K562 (cell line): Measurements from ENCODE around the gene KLHDC7B. TPM values are rescaled to one million over a fixed set of nuclear protein-coding genes. Genes with fewer than 3 reads are reported as not detected.
A peak's percentile ranks its signal among the peaks of the same experiment; 100 is the strongest.

Source experiments
- ELF2 ChIP-seq: fragments of 250-450 bp; sonication (Bioruptor Pico); IDR thresholded peaks from 2 replicates; pipeline ENCODE4 v1.5.0; 2021; ENCODE audit warnings: mild to moderate bottlenecking
- EWSR1 ChIP-seq: fragments of 450-650 bp; IDR thresholded peaks from 2 replicates; pipeline ENCODE4 v1.6.1; 2018; ENCODE audit warnings: borderline replicate concordance, mild to moderate bottlenecking, low read depth, moderate library complexity; ENCODE audit not compliant: partially characterized antibody
- FOXA1 ChIP-seq: fragments of 450-650 bp; IDR thresholded peaks from 2 replicates; pipeline ENCODE4 v1.6.1; 2016; ENCODE audit warnings: mild to moderate bottlenecking, borderline replicate concordance
- HMG20A ChIP-seq: fragments of 450-650 bp; formaldehyde crosslinking; conservative IDR thresholded peaks from 2 replicates; pipeline ENCODE4 v1.4.0; 2020; ENCODE audit warnings: mild to moderate bottlenecking, mixed read lengths
- MAZ ChIP-seq, 2 experiments: fragments of 450-650 bp in 1 of 2; sonication (generic) in 1 of 2; formaldehyde crosslinking; IDR thresholded peaks in 1 of 2; conservative IDR thresholded peaks in 1 of 2; 2 replicates each; pipeline versions ENCODE4 v1.4.0 to v1.5.0; 2020; ENCODE audit warnings: mild to moderate bottlenecking in 1 of 2, missing genetic modification reagents in 1 of 2
- PHF20 ChIP-seq: fragments of 450-650 bp; IDR thresholded peaks from 2 replicates; pipeline ENCODE4 v1.6.1; 2018; ENCODE audit not compliant: partially characterized antibody
- RBBP5 ChIP-seq: fragments of 200-600 bp; sonication (generic); IDR thresholded peaks from 2 replicates; pipeline ENCODE4 v1.6.1; 2012; ENCODE audit warnings: borderline replicate concordance, mild to moderate bottlenecking, low read length, control low read depth, inconsistent platforms; ENCODE audit not compliant: insufficient read depth, poor library complexity, severe bottlenecking
- RBFOX2 ChIP-seq: fragments of 200-400 bp; formaldehyde crosslinking; IDR thresholded peaks from 2 replicates; pipeline ENCODE4 v1.6.1; 2017; ENCODE audit warnings: low read depth, mild to moderate bottlenecking, low read length, moderate library complexity
- SMAD4 ChIP-seq: fragments of 250-450 bp; sonication (Bioruptor Pico); conservative IDR thresholded peaks from 2 replicates; pipeline ENCODE4 v1.8.0; 2021; ENCODE audit warnings: inconsistent platforms, mild to moderate bottlenecking, moderate library complexity
- TOE1 ChIP-seq, 2 experiments: fragments of 450-650 bp in 1 of 2; sonication (generic) in 1 of 2; formaldehyde crosslinking in 1 of 2; IDR thresholded peaks; 2 replicates each; pipeline versions ENCODE4 v1.7.1 to v1.8.0; 2016 to 2022; ENCODE audit warnings: borderline replicate concordance in 2 of 2, mild to moderate bottlenecking in 2 of 2, antibody characterized with exemption in 1 of 2, inconsistent platforms in 1 of 2, low read depth in 1 of 2, missing genetic modification reagents in 1 of 2, moderate library complexity in 1 of 2
- YY1 ChIP-seq, 3 experiments: IDR thresholded peaks; 2 replicates each; pipeline ENCODE4 v1.6.1; 2011; ENCODE audit warnings: low read length in 2 of 3, mild to moderate bottlenecking in 2 of 3, moderate library complexity in 2 of 3, borderline replicate concordance in 1 of 3, control low read depth in 1 of 3, low read depth in 1 of 3; ENCODE audit not compliant: insufficient read depth in 3 of 3, insufficient replicate concordance in 2 of 3, control insufficient read depth in 1 of 3, insufficient read length in 1 of 3; ENCODE audit errors: extremely low read depth in 1 of 3
- ZBTB17 ChIP-seq: fragments of 450-650 bp; formaldehyde crosslinking; IDR thresholded peaks from 2 replicates; pipeline ENCODE4 v1.4.0; 2020; ENCODE audit warnings: mild to moderate bottlenecking
- ZNF586 ChIP-seq: fragments of 450-650 bp; formaldehyde crosslinking; conservative IDR thresholded peaks from 2 replicates; pipeline ENCODE4 v1.4.0; 2020; ENCODE audit warnings: mild to moderate bottlenecking, moderate library complexity
- ZNF589 ChIP-seq: fragments of 200-800 bp; sonication (Bioruptor generic); IDR thresholded peaks from 2 replicates; pipeline ENCODE4 v1.6.1; 2016; ENCODE audit warnings: low read depth, missing genetic modification characterization, missing compliant biosample characterization
- ZNF717 ChIP-seq: fragments of 250-450 bp; sonication (Bioruptor Pico); IDR thresholded peaks from 2 replicates; pipeline ENCODE4 v1.5.0; 2021
- ZNF75A ChIP-seq: fragments of 450-650 bp; formaldehyde crosslinking; IDR thresholded peaks from 2 replicates; pipeline ENCODE4 v1.4.0; 2020; ENCODE audit warnings: mild to moderate bottlenecking
- ZNF785 ChIP-seq: fragments of 250-450 bp; sonication (Bioruptor Pico); IDR thresholded peaks from 2 replicates; pipeline ENCODE4 v1.4.0; 2020; ENCODE audit warnings: mild to moderate bottlenecking
- polyA plus RNA-seq, 8 experiments: library from polyadenylated mRNA; depleted of rRNA in 4 of 8; stranded (reverse) in 5 of 8; unstranded in 3 of 8; fragments of >200 nt; fragmentation: Nextera tagmentation in 2 of 8; fragmentation: Illumina TruSeq in 1 of 8; extraction: Ambion mirVana in 2 of 8; extraction: Trizol in 1 of 8; gene quantifications; 2 replicates each; pipeline versions ENCODE4 v1.2.1 to v1.2.3, GENCODE V29; 2011 to 2014; ENCODE audit warnings: inconsistent platforms in 1 of 8, missing spikeins in 1 of 8
- total RNA-seq, 7 experiments: library from RNA; depleted of rRNA in 6 of 7; stranded (reverse); fragments of >200 nt in 6 of 7; fragmentation: Illumina TruSeq in 2 of 7; extraction: Trizol in 2 of 7; gene quantifications; 2 replicates each; pipeline versions ENCODE4 v1.2.1 to v1.2.3, GENCODE V29; 2011 to 2021; ENCODE audit warnings: low replicate concordance in 1 of 7
- TF ChIP-seq, protein P1 (sequence below): fragments of 450-650 bp; IDR thresholded peaks from 2 replicates; pipeline ENCODE4 v1.7.0; 2016; ENCODE audit warnings: borderline replicate concordance
- TF ChIP-seq, protein P2 (sequence below): fragments of 200-800 bp; sonication (Bioruptor generic); IDR thresholded peaks from 2 replicates; pipeline ENCODE4 v1.6.1; 2017; ENCODE audit warnings: missing genetic modification characterization, missing compliant biosample characterization
- TF ChIP-seq, protein P3 (sequence below): fragments of 250-450 bp; sonication (Bioruptor Pico); IDR thresholded peaks from 2 replicates; pipeline ENCODE4 v1.9.0; 2021; ENCODE audit warnings: mild to moderate bottlenecking, inconsistent platforms

The KLHDC7B gene
- total and polyA plus RNA-seq, 9 of the 15 experiments (the other 6 are each of a cell fraction or from before 2014, with no cell fraction given): 0.04 to 0.22 (median 0.05) TPM; not detected in 4

DNA sequence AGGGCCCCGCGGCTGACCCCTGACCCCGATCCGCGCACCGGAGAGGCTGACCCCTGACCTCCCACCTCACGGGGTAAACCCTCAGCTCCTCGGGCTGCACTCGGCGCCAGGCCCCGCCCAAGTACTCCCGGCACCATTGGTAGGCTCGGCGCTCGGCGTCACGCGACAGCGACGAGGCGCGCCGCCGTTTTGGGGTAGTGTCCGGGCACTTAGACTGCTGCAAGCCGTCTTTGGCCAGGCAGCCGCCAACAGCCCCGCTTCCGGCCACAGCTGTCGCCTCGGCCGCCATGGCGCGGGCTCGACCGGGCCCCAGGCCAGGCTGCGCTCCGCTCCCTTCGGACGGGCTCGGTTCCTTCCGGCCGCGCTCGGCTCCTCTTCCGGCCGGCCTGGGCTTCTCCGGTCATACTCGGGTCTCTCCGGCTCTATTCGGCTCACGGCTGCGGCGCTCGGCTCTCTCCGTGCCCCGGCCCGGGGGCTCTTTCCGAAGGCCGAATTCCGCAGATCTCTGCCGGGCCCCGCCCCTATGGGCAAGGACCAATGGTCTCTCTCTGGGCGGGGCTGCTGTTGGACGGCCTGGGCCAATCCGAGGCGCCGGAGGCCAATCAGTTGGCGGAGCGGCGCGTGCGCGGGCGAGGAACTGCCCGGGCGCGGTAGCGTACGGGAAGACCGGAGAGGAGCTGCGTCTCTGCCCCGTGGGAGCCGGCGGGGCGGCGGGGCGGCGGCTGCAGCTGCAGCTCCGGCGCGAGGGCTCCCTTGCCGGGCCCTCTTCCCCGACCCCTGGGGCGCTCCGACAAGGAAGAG lies 37.0 kb downstream of the KLHDC7B start, which contains the start of gene CHKB (continued):
- TF ChIP-seq ZNF75A (CRISPR knock-in tag) (no peak), ZNF785 (no peak), MAZ (CRISPR knock-in tag; conservative IDR thresholded peaks at IDR 0.05 in 1 of 2, IDR thresholded peaks at IDR 0.05 in 1 of 2) (peak; percentile 48 to 61; a peak in 3 of 4 replicates), YY1 (IDR thresholded peaks at IDR 0.05; ENCODE audit: borderline replicate concordance in 1 of 3, control insufficient read depth in 1 of 3, extremely low read depth in 1 of 3, insufficient read depth in 3 of 3, insufficient read length in 1 of 3, insufficient replicate concordance in 2 of 3, low read depth in 1 of 3, low read length in 2 of 3) (peak; percentile 33 to 72 (median 61)), PHF20 (peak; percentile 78), RBFOX2 (peak; percentile 85), ZNF589 (CRISPR knock-in tag) (no peak), TOE1 (IDR thresholded peaks at IDR 0.05; ENCODE audit: borderline replicate concordance) (no peak), TOE1 (CRISPR knock-in tag; IDR thresholded peaks at IDR 0.05; ENCODE audit: borderline replicate concordance, low read depth) (no peak), ZNF586 (CRISPR knock-in tag) (no peak), FOXA1 (no peak), ZBTB17 (CRISPR knock-in tag) (peak; percentile 48; the same call in 1 of the 2 replicates), HMG20A (CRISPR knock-in tag) (no peak), EWSR1 (no peak), RBBP5 (peak; percentile 49), ELF2 (no peak), SMAD4 (CRISPR knock-in tag) (peak; percentile 48; the same call in 1 of the 2 replicates), ZNF717 (CRISPR knock-in tag) (no peak)
- TF ChIP-seq, protein P1, sequence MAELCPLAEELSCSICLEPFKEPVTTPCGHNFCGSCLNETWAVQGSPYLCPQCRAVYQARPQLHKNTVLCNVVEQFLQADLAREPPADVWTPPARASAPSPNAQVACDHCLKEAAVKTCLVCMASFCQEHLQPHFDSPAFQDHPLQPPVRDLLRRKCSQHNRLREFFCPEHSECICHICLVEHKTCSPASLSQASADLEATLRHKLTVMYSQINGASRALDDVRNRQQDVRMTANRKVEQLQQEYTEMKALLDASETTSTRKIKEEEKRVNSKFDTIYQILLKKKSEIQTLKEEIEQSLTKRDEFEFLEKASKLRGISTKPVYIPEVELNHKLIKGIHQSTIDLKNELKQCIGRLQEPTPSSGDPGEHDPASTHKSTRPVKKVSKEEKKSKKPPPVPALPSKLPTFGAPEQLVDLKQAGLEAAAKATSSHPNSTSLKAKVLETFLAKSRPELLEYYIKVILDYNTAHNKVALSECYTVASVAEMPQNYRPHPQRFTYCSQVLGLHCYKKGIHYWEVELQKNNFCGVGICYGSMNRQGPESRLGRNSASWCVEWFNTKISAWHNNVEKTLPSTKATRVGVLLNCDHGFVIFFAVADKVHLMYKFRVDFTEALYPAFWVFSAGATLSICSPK: no peak
- TF ChIP-seq, protein P2, sequence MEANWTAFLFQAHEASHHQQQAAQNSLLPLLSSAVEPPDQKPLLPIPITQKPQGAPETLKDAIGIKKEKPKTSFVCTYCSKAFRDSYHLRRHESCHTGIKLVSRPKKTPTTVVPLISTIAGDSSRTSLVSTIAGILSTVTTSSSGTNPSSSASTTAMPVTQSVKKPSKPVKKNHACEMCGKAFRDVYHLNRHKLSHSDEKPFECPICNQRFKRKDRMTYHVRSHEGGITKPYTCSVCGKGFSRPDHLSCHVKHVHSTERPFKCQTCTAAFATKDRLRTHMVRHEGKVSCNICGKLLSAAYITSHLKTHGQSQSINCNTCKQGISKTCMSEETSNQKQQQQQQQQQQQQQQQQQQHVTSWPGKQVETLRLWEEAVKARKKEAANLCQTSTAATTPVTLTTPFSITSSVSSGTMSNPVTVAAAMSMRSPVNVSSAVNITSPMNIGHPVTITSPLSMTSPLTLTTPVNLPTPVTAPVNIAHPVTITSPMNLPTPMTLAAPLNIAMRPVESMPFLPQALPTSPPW (CRISPR knock-in tag): 0 out of 2 replicates have a peak, but pooled peaks have one; percentile 23
- TF ChIP-seq, protein P3, sequence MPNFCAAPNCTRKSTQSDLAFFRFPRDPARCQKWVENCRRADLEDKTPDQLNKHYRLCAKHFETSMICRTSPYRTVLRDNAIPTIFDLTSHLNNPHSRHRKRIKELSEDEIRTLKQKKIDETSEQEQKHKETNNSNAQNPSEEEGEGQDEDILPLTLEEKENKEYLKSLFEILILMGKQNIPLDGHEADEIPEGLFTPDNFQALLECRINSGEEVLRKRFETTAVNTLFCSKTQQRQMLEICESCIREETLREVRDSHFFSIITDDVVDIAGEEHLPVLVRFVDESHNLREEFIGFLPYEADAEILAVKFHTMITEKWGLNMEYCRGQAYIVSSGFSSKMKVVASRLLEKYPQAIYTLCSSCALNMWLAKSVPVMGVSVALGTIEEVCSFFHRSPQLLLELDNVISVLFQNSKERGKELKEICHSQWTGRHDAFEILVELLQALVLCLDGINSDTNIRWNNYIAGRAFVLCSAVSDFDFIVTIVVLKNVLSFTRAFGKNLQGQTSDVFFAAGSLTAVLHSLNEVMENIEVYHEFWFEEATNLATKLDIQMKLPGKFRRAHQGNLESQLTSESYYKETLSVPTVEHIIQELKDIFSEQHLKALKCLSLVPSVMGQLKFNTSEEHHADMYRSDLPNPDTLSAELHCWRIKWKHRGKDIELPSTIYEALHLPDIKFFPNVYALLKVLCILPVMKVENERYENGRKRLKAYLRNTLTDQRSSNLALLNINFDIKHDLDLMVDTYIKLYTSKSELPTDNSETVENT (CRISPR knock-in tag): no peak
